GM23248 (cell line): ENCODE measurements around the gene PDE10A.

Experiments
- EZH2 ChIP-seq: fragments of 200-600 bp; sonication (generic); IDR thresholded peaks from 2 replicates; pipeline ENCODE4 v1.6.1; 2018; ENCODE audit warnings: antibody characterized with exemption, mild to moderate bottlenecking; ENCODE audit not compliant: insufficient read depth, poor library complexity, severe bottlenecking
- EZH2phosphoT487 ChIP-seq: fragments of 200-600 bp; sonication (generic); IDR thresholded peaks from 2 replicates; pipeline ENCODE4 v1.6.1; 2018; ENCODE audit warnings: antibody characterized with exemption, moderate library complexity, mild to moderate bottlenecking, low read depth; ENCODE audit not compliant: insufficient read depth

- TF ChIP-seq EZH2 (no peak), EZH2phosphoT487 (no peak)
These were observed 209.6 kb downstream of the PDE10A start for GRCh38 chr6:165453395-165453794.
